Neural progenitor cell (in vitro differentiated cells): Measurements from ENCODE around the gene FHOD1. TPM values are rescaled to one million over a fixed set of nuclear protein-coding genes. Genes with fewer than 3 reads are reported as not detected.

Experiments
- DNase-seq: peaks from one replicate; pipeline ENCODE4 v3.0.0-alpha.2; 2016; ENCODE audit warnings: low spot score
- H2AFZ ChIP-seq: fragments of 200-600 bp; sonication (generic); replicated peaks from 2 replicates; pipeline ENCODE4 v1.6.1; 2016; ENCODE audit warnings: antibody characterized with exemption
- H3F3A ChIP-seq: fragments of 200-600 bp; sonication (generic); 2 replicates; pipeline ENCODE4 v1.6.1; 2016; ENCODE audit warnings: antibody characterized with exemption, low read depth
- H3K27ac ChIP-seq: fragments of 200-600 bp; sonication (generic); 2 replicates; pipeline ENCODE4 v1.5.1; 2016; ENCODE audit warnings: mild to moderate bottlenecking
- H3K27me3 ChIP-seq: fragments of 200-600 bp; sonication (generic); 2 replicates; pipeline ENCODE4 v1.6.1; 2016; ENCODE audit warnings: mild to moderate bottlenecking, moderate library complexity
- H3K36me3 ChIP-seq: fragments of 200-600 bp; sonication (generic); 2 replicates; pipeline ENCODE4 v1.5.1; 2016
- H3K4me1 ChIP-seq: fragments of 200-600 bp; sonication (generic); 2 replicates; pipeline ENCODE4 v1.6.1; 2016; ENCODE audit warnings: mixed run types
- H3K4me2 ChIP-seq: fragments of 200-600 bp; sonication (generic); 2 replicates; pipeline ENCODE4 v1.6.1; 2016
- H3K4me3 ChIP-seq: fragments of 200-600 bp; sonication (generic); 2 replicates; pipeline ENCODE4 v1.5.1; 2016
- H3K79me2 ChIP-seq: fragments of 200-600 bp; sonication (generic); 2 replicates; pipeline ENCODE4 v1.6.1; 2016; ENCODE audit warnings: low read depth
- H3K9ac ChIP-seq: fragments of 200-600 bp; sonication (generic); 2 replicates; pipeline ENCODE4 v1.6.1; 2016
- H3K9me3 ChIP-seq: fragments of 200-600 bp; sonication (generic); 2 replicates; pipeline ENCODE4 v1.5.1; 2016; ENCODE audit warnings: low read depth
- H4K20me1 ChIP-seq: fragments of 200-600 bp; sonication (generic); 2 replicates; pipeline ENCODE4 v1.6.1; 2016; ENCODE audit warnings: low read depth
- H3K27ac Mint-ChIP-seq: 3 replicates; pipeline ENCODE4 v1.8.0; 2021; ENCODE audit warnings: mixed read lengths
- H3K27me3 Mint-ChIP-seq: 2 replicates; pipeline ENCODE4 v1.8.0; 2022; ENCODE audit warnings: low read depth, mild to moderate bottlenecking, inconsistent platforms, moderate library complexity, mixed read lengths; ENCODE audit not compliant: insufficient read depth
- H3K36me3 Mint-ChIP-seq: 3 replicates; pipeline ENCODE4 v1.8.0; 2021; ENCODE audit warnings: mixed read lengths
- H3K4me1 Mint-ChIP-seq: 3 replicates; pipeline ENCODE4 v1.8.0; 2021; ENCODE audit warnings: mixed read lengths
- H3K4me3 Mint-ChIP-seq: 3 replicates; pipeline ENCODE4 v1.8.0; 2021; ENCODE audit warnings: mild to moderate bottlenecking, moderate library complexity, mixed read lengths
- H3K9me3 Mint-ChIP-seq: 3 replicates; pipeline ENCODE4 v1.8.0; 2020; ENCODE audit warnings: mixed read lengths
- EZH2 ChIP-seq: fragments of 200-600 bp; sonication (generic); IDR thresholded peaks from 2 replicates; pipeline ENCODE4 v1.6.1; 2017; ENCODE audit warnings: antibody characterized with exemption, mild to moderate bottlenecking, moderate library complexity
- EZH2phosphoT487 ChIP-seq: fragments of 200-600 bp; sonication (generic); IDR thresholded peaks from 2 replicates; pipeline ENCODE4 v1.6.1; 2017; ENCODE audit warnings: antibody characterized with exemption
- total RNA-seq: library from RNA; depleted of rRNA; stranded (reverse); fragments of >200 nt; gene quantifications from 2 replicates; pipeline ENCODE4 v1.2.3, GENCODE V29; 2015; ENCODE audit warnings: low replicate concordance
- TF ChIP-seq, protein P1 (sequence below): fragments of 200-600 bp; sonication (generic); IDR thresholded peaks from 2 replicates; pipeline ENCODE4 v1.5.1; 2017; ENCODE audit warnings: antibody characterized with exemption, mild to moderate bottlenecking

The FHOD1 gene
- total RNA-seq, 1 donor from 2014 or later, result 5.5 TPM

DNA sequence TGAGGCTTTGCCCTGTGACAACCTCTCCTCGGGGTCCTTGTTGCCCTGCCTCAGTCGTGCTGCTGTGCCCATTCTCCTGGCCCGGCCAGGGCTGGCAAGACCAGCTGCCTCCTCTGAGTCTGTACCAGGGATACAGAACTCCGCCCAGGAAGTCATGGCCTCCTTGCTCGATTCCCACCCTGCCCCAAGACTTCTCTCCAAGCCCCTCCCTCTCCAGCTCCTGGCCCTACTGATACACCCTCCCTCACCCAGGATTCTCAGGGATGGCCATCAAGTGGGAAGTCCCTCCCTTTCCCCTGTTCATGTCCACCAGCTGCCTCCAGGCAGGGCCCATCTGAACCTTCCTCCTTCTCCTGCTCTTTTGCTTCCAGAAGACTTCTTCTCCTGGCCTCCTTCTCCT is 31.6 kb downstream of the FHOD1 start:
- Histone ChIP-seq H3K36me3 (no peaks in the 10 kb centered on the region), H3K79me2 (no peaks in the 10 kb centered on the region), H3K9ac (no peak overlapping the region), H2AFZ (no peak overlapping the region), H4K20me1 (no peaks in the 10 kb centered on the region), H3K4me3 (no peak overlapping the region), H3K4me2 (no peak overlapping the region), H3K27me3 (no peaks in the 10 kb centered on the region), H3K27ac (no peak overlapping the region), H3F3A (no peaks in the 10 kb centered on the region), H3K9me3 (no peaks in the 10 kb centered on the region), H3K4me1 (no peaks in the 10 kb centered on the region)
- Mint-ChIP-seq H3K27ac (no peak overlapping the region), H3K27me3 (peaks cover 10% of the 10 kb centered on the region), H3K4me3 (no peak overlapping the region), H3K4me1 (no peaks in the 10 kb centered on the region), H3K9me3 (no peaks in the 10 kb centered on the region), H3K36me3 (peaks cover 3% of the 10 kb centered on the region)
- TF ChIP-seq EZH2, result no peak
- TF ChIP-seq, protein P1, sequence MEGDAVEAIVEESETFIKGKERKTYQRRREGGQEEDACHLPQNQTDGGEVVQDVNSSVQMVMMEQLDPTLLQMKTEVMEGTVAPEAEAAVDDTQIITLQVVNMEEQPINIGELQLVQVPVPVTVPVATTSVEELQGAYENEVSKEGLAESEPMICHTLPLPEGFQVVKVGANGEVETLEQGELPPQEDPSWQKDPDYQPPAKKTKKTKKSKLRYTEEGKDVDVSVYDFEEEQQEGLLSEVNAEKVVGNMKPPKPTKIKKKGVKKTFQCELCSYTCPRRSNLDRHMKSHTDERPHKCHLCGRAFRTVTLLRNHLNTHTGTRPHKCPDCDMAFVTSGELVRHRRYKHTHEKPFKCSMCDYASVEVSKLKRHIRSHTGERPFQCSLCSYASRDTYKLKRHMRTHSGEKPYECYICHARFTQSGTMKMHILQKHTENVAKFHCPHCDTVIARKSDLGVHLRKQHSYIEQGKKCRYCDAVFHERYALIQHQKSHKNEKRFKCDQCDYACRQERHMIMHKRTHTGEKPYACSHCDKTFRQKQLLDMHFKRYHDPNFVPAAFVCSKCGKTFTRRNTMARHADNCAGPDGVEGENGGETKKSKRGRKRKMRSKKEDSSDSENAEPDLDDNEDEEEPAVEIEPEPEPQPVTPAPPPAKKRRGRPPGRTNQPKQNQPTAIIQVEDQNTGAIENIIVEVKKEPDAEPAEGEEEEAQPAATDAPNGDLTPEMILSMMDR, result no peak
- no peak for TF ChIP-seq EZH2phosphoT487
- DNase-seq, result no peak

DNA sequence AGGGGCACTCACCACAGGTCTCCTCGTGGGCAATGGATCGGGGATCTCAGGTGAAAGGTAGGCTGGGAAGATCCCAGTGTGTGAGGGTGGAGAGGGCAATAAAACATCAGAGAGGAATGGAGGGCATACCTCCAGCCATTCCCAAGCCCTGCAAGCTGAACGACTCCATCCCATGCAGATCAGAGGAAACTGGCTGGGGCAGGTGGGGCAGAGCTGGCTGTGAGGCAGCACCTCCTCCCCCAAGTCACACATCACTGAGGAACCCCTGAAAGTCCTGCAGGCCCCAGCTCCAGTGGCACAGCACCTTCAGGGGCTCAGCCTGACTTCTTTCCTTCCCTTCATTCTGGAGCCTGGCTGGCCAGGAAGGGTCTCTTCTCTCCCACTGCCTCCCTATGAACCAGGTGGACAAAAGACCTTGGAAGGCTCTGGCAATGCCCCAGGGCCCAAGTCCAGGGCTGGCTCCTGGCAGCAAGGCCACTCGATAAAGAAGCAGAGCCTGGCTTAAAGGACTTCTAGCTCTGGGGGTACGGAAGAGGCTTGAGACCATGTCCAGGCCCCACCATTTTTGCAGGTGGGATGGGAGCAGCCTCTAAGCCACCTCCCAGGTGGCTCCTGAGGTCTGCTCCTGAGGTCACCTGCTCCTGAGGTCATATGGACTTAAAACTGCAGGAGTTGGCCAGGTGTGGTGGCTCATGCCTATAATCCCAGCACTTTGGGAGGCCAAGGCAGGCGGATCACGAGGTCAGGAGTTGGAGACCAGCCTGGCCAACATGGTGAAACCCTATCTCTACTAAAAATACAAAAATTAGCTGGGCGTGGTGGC is 33.9 kb downstream of the FHOD1 start:
- peaks cover 3% of the 10 kb centered on the region for H3K36me3 Mint-ChIP-seq
- H3K4me3 Mint-ChIP-seq, result no peak overlapping the region
- no peaks in the 10 kb centered on the region for H3K36me3 ChIP-seq
- H3K27me3 ChIP-seq, result no peaks in the 10 kb centered on the region
- H3F3A ChIP-seq, result no peaks in the 10 kb centered on the region
- no peak overlapping the region for H2AFZ ChIP-seq
- no peaks in the 10 kb centered on the region for H3K4me1 Mint-ChIP-seq
- no peak overlapping the region for H3K27ac ChIP-seq
- no peaks in the 10 kb centered on the region for H3K9me3 ChIP-seq
- no peaks in the 10 kb centered on the region for H3K79me2 ChIP-seq
- DNase-seq, result no peak
- TF ChIP-seq EZH2phosphoT487, result no peak
- TF ChIP-seq, protein P1, result no peak
- no peak for TF ChIP-seq EZH2
- H3K4me3 ChIP-seq, result no peak overlapping the region
- H3K9me3 Mint-ChIP-seq, result no peaks in the 10 kb centered on the region
- no peak overlapping the region for H3K4me2 ChIP-seq
- H3K27me3 Mint-ChIP-seq, result peaks cover 7% of the 10 kb centered on the region
- no peaks in the 10 kb centered on the region for H4K20me1 ChIP-seq
- H3K9ac ChIP-seq, result no peak overlapping the region
- no peaks in the 10 kb centered on the region for H3K4me1 ChIP-seq
- H3K27ac Mint-ChIP-seq, result no peak overlapping the region

DNA sequence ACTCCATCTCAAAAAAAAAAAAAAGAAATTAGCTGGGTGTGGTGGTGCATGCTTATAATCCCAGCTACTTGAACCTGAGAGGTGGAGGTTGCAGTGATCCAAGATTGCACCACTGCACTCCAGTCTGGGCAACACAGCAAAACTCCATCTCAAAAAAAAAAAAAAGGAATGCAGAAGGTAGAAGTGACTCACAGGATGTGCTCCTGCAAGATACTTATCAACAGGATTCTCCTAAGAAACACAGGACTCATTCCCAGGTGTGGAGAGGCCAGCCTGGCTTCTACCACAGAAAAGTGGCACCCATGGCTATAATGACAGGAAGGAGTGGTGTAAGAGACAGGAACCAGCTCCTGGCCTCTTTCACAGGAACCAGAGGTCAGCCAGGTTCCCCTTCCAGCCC is 34.5 kb downstream of the FHOD1 start:
- Histone ChIP-seq H3K27me3 (no peaks in the 10 kb centered on the region), H3K9ac (no peak overlapping the region), H3K4me2 (no peak overlapping the region), H3K4me3 (no peak overlapping the region), H2AFZ (no peak overlapping the region), H3K4me1 (no peaks in the 10 kb centered on the region), H3K79me2 (no peaks in the 10 kb centered on the region), H4K20me1 (no peaks in the 10 kb centered on the region), H3F3A (no peaks in the 10 kb centered on the region), H3K9me3 (no peaks in the 10 kb centered on the region), H3K27ac (no peak overlapping the region), H3K36me3 (no peaks in the 10 kb centered on the region)
- TF ChIP-seq EZH2 (no peak), EZH2phosphoT487 (no peak)
- TF ChIP-seq, protein P1, result no peak
- Mint-ChIP-seq H3K27ac (no peak overlapping the region), H3K27me3 (peaks cover 7% of the 10 kb centered on the region), H3K4me1 (no peaks in the 10 kb centered on the region), H3K36me3 (peaks cover 3% of the 10 kb centered on the region), H3K9me3 (no peaks in the 10 kb centered on the region), H3K4me3 (no peak overlapping the region)
- no peak for DNase-seq
